MM.1S (cell line): ENCODE measurements around the gene APCDD1L.

Source experiments
- EZH2 ChIP-seq: fragments of 300-600 bp; sonication (generic); optimal IDR thresholded peaks from 2 replicates; pipeline ENCODE3; 2017; ENCODE audit warnings: low read depth, mild to moderate bottlenecking, antibody characterized with exemption, low read length, mixed read lengths
- EZH2phosphoT487 ChIP-seq: fragments of 300-600 bp; sonication (generic); IDR thresholded peaks from 2 replicates; pipeline ENCODE4 v1.6.1; 2018; ENCODE audit warnings: antibody characterized with exemption, low read length
- TF ChIP-seq, protein P1 (sequence below): fragments of 300-600 bp; sonication (generic); IDR thresholded peaks from 2 replicates; pipeline ENCODE4 v1.5.1; 2016; ENCODE audit warnings: antibody characterized with exemption, low read length, mixed read lengths

DNA sequence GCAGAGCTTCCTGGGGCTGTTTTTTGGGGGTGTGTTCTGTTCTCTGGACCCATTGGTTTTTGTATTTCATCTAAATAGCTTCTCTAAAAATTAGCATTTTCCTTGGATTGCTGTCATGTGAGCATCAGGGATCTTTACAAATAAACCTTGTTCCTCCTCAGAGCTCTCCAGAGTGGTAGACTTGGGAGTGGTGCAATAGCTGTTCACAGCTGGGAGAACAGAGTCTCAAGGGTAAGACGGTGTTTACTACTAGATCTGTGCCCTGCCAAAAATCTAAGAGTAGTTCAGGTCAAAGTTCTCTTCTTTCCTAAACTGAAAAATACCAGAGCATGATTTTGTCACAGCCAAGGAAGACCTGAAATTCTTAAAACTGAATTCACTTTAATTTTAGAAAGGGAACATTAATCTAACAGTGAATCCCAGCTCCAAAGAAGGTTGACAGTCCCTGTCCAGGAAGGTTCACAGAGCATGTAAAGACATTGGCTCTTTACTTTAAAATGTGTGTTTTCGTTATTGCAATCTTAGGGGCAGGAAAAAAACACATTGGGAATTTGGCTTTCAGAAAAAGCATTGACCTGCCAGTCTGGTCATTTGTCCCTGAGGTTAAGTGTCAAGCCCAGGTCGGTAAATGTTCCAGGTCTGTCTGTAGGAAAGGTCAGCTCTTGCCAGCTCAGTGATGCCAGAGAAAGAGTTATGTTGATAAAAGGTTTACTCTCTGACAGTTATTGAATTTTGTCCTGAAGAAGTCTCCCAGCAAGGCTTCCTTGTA lies 82.8 kb downstream of the APCDD1L start:
- TF ChIP-seq, protein P1, sequence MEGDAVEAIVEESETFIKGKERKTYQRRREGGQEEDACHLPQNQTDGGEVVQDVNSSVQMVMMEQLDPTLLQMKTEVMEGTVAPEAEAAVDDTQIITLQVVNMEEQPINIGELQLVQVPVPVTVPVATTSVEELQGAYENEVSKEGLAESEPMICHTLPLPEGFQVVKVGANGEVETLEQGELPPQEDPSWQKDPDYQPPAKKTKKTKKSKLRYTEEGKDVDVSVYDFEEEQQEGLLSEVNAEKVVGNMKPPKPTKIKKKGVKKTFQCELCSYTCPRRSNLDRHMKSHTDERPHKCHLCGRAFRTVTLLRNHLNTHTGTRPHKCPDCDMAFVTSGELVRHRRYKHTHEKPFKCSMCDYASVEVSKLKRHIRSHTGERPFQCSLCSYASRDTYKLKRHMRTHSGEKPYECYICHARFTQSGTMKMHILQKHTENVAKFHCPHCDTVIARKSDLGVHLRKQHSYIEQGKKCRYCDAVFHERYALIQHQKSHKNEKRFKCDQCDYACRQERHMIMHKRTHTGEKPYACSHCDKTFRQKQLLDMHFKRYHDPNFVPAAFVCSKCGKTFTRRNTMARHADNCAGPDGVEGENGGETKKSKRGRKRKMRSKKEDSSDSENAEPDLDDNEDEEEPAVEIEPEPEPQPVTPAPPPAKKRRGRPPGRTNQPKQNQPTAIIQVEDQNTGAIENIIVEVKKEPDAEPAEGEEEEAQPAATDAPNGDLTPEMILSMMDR: no peak
- TF ChIP-seq EZH2phosphoT487: no peak
- no peak for TF ChIP-seq EZH2
